ENCODE measurements around the gene CABLES1. TPM values are rescaled to one million over a fixed set of nuclear protein-coding genes. Genes with fewer than 3 reads are reported as not detected.

Gene CABLES1
- total and polyA plus RNA-seq, 2 experiments from 2014 or later = 7.2 to 10.8 TPM

GRCh38 chr18:23148382-23148781 is 13.1 kb downstream of the CABLES1 start:
- H3K4me3 ChIP-seq = no peak overlapping the region
- no peaks in the 10 kb centered on the region for H3K9me2 ChIP-seq (replicated peaks; ENCODE audit: insufficient read depth)
- no peaks in the 10 kb centered on the region for H4K20me1 ChIP-seq (ENCODE audit: insufficient read depth, poor library complexity, severe bottlenecking)
- DNase-seq (ENCODE audit: low spot score) = no peak
- H3K36me3 ChIP-seq (replicated peaks; ENCODE audit: insufficient read depth, low read depth) = no peaks in the 10 kb centered on the region
- H3K4me1 ChIP-seq (ENCODE audit: insufficient read depth) = peaks cover 14% of the 10 kb centered on the region
- TF ChIP-seq CTCF (IDR thresholded peaks at IDR 0.05; ENCODE audit: poor library complexity) = no peak
- TF ChIP-seq EZH2 (IDR thresholded peaks at IDR 0.05; ENCODE audit: borderline replicate concordance) = no peak
- TF ChIP-seq EZH2phosphoT487 (IDR thresholded peaks at IDR 0.05; ENCODE audit: low read depth, severe bottlenecking, unreplicated experiment) = no peak
- WGBS (ENCODE audit: low lambda C conversion rate, missing lambda C conversion rate) = 95% methylated on average over 5 of the region's 5 CpGs
- H3K79me2 ChIP-seq = peaks cover 46% of the 10 kb centered on the region
- H2AFZ ChIP-seq = no peak overlapping the region
- no peaks in the 10 kb centered on the region for H3K9me3 ChIP-seq (ENCODE audit: low read depth)
- H3K4me2 ChIP-seq = no peak overlapping the region
- H3K27me3 ChIP-seq = no peaks in the 10 kb centered on the region
- H3K27ac ChIP-seq = no peak overlapping the region

GRCh38 chr18:23149570-23149969 is 14.3 kb downstream of the CABLES1 start:
- H2AFZ ChIP-seq = no peak overlapping the region
- no peak overlapping the region for H3K27ac ChIP-seq
- WGBS (ENCODE audit: low lambda C conversion rate, missing lambda C conversion rate) = 96% methylated on average over 10 of the region's 10 CpGs
- no peaks in the 10 kb centered on the region for H3K9me2 ChIP-seq (replicated peaks; ENCODE audit: insufficient read depth)
- H3K4me1 ChIP-seq (ENCODE audit: insufficient read depth) = peaks cover 2% of the 10 kb centered on the region
- no peaks in the 10 kb centered on the region for H3K9me3 ChIP-seq (ENCODE audit: low read depth)
- no peak overlapping the region for H3K4me3 ChIP-seq
- no peaks in the 10 kb centered on the region for H3K27me3 ChIP-seq
- DNase-seq (ENCODE audit: low spot score) = no peak
- peaks cover 40% of the 10 kb centered on the region for H3K79me2 ChIP-seq
- TF ChIP-seq EZH2phosphoT487 (IDR thresholded peaks at IDR 0.05; ENCODE audit: low read depth, severe bottlenecking, unreplicated experiment) (no peak), CTCF (IDR thresholded peaks at IDR 0.05; ENCODE audit: poor library complexity) (no peak), EZH2 (IDR thresholded peaks at IDR 0.05; ENCODE audit: borderline replicate concordance) (no peak)
- no peaks in the 10 kb centered on the region for H3K36me3 ChIP-seq (replicated peaks; ENCODE audit: insufficient read depth, low read depth)
- H4K20me1 ChIP-seq (ENCODE audit: insufficient read depth, poor library complexity, severe bottlenecking) = no peaks in the 10 kb centered on the region
- H3K4me2 ChIP-seq = no peak overlapping the region

- DNase-seq (ENCODE audit: low spot score) = no peak
- Histone ChIP-seq H3K27me3 (no peaks in the 10 kb centered on the region), H3K79me2 (peaks cover 35% of the 10 kb centered on the region)
Measured at GRCh38 chr18:23151414-23152099, 16.3 kb downstream of the CABLES1 start.

More at GRCh38 chr18:23151414-23152099, 16.3 kb downstream of the CABLES1 start:
- 97% methylated on average over 11 of the region's 11 CpGs for whole genome bisulfite sequencing (ENCODE audit: low lambda C conversion rate, missing lambda C conversion rate)
- no peak for TF ChIP-seq CTCF (IDR thresholded peaks at IDR 0.05; ENCODE audit: poor library complexity)
- no peak for TF ChIP-seq EZH2 (IDR thresholded peaks at IDR 0.05; ENCODE audit: borderline replicate concordance)
- no peak for TF ChIP-seq EZH2phosphoT487 (IDR thresholded peaks at IDR 0.05; ENCODE audit: low read depth, severe bottlenecking, unreplicated experiment)
- Histone ChIP-seq H3K36me3 (replicated peaks; ENCODE audit: insufficient read depth, low read depth) (no peaks in the 10 kb centered on the region), H4K20me1 (ENCODE audit: insufficient read depth, poor library complexity, severe bottlenecking) (no peaks in the 10 kb centered on the region), H3K4me1 (ENCODE audit: insufficient read depth) (no peaks in the 10 kb centered on the region), H3K27ac (no peak overlapping the region), H3K4me2 (no peak overlapping the region), H2AFZ (no peak overlapping the region), H3K9me3 (ENCODE audit: low read depth) (no peaks in the 10 kb centered on the region), H3K4me3 (no peak overlapping the region), H3K9me2 (replicated peaks; ENCODE audit: insufficient read depth) (no peaks in the 10 kb centered on the region)
